GM21515 (cell line): ENCODE measurements around the gene CEBPZOS.
"Not testable (repeated sequence)": the region's sequence is repeated elsewhere in the genome, so short reads cannot be mapped to it uniquely, and the experiment has no call there.

Experiments used
- ATAC-seq: cut with Tn5 transposase; IDR thresholded peaks from one replicate; pipeline ENCODE4 v1.9.1; 2021; ENCODE audit not compliant: unreplicated experiment

The CEBPZOS gene

GRCh38 chr2:37190290-37190689 is 6.0 kb upstream of the CEBPZOS start:
- no peak for ATAC-seq

- ATAC-seq: no peak
Observed at GRCh38 chr2:37191253-37191652, 5.0 kb upstream of the CEBPZOS start.

GRCh38 chr2:37191747-37192146 is 4.5 kb upstream of the CEBPZOS start:
- ATAC-seq: no peak

- ATAC-seq: no peak
Observed at GRCh38 chr2:37192551-37192950, 3.7 kb upstream of the CEBPZOS start.

- ATAC-seq: not testable (repeated sequence)
Observed at GRCh38 chr2:37195862-37196319, 405 bp upstream of the CEBPZOS start.

- ATAC-seq: no peak
Observed at GRCh38 chr2:37198681-37199065, 2.4 kb downstream of the CEBPZOS start.

- no peak for ATAC-seq
Observed at GRCh38 chr2:37201208-37201607, 4.9 kb downstream of the CEBPZOS start.

- ATAC-seq: no peak
Observed at GRCh38 chr2:37201766-37202165, 5.5 kb downstream of the CEBPZOS start.

- no peak for ATAC-seq
Observed at GRCh38 chr2:37203708-37204107, 7.4 kb downstream of the CEBPZOS start.

- ATAC-seq: not testable (repeated sequence)
Observed at GRCh38 chr2:37205071-37205661, 8.9 kb downstream of the CEBPZOS start.

- ATAC-seq: no peak
Observed at GRCh38 chr2:37205689-37206341, 9.5 kb downstream of the CEBPZOS start.

GRCh38 chr2:37206760-37207159 is 10.5 kb downstream of the CEBPZOS start:
- ATAC-seq: not testable (repeated sequence)

GRCh38 chr2:37211212-37211611 is 14.9 kb downstream of the CEBPZOS start:
- no peak for ATAC-seq

GRCh38 chr2:37211939-37212338 is 15.6 kb downstream of the CEBPZOS start:
- ATAC-seq: no peak

GRCh38 chr2:37215250-37215649 is 19.0 kb downstream of the CEBPZOS start:
- ATAC-seq: no peak

GRCh38 chr2:37219046-37219445 is 22.8 kb downstream of the CEBPZOS start:
- ATAC-seq: no peak

GRCh38 chr2:37223131-37223530 is 26.8 kb downstream of the CEBPZOS start:
- ATAC-seq: no peak

GRCh38 chr2:37224063-37224462 is 27.8 kb downstream of the CEBPZOS start:
- ATAC-seq: no peak

- not testable (repeated sequence) for ATAC-seq
Observed at GRCh38 chr2:37225129-37225528, 28.8 kb downstream of the CEBPZOS start.

- no peak for ATAC-seq
Observed at GRCh38 chr2:37226863-37227262, 30.6 kb downstream of the CEBPZOS start.

GRCh38 chr2:37228788-37229187 is 32.5 kb downstream of the CEBPZOS start:
- ATAC-seq: no peak

- no peak for ATAC-seq
Observed at GRCh38 chr2:37230581-37230980, 34.3 kb downstream of the CEBPZOS start.
